GM04504 (cell line): ENCODE results near the gene UVRAG.
A peak's percentile ranks its signal among the peaks of the same experiment; 100 is the strongest.
"Not testable (repeated sequence)": the region's sequence is repeated elsewhere in the genome, so short reads cannot be mapped to it uniquely, and the experiment has no call there.

Source experiments
- DNase-seq: peaks from one replicate; pipeline ENCODE4 v3.0.0-alpha.2; 2012; ENCODE audit warnings: low read depth

UVRAG gene

DNA sequence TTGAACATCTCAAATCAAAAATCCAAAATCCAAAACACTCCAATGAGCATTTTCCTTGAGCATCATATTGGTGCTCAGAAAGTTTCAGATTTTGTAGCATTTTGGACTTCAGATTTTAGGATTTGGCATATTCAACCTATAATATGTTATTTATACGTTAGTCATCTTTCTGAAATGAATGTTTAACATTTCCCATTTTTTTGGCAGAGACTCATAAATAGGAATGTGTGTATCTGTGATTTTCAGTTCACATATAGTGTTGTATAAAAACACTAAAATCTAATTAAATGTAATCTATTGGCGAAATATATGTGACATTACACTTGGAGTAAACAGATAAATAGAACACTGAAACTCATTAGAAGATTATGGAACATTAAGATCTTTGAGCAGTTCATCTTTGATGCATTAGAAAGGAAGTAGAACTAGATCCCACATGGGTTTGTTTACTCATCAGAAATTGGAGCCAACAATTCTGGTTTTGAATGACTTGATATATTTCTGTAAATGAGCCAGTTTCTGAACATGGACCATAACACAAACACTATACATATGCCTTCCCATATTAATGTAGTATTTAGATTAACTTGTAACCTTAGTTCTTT, 153.1 kb downstream of the UVRAG start:
- DNase-seq = no peak

GRCh38 chr11:75969626-75970308, 154.8 kb downstream of the UVRAG start:
- DNase-seq = peak; percentile 78

- DNase-seq = not testable (repeated sequence)
Observed at GRCh38 chr11:75973710-75974109, 158.7 kb downstream of the UVRAG start.

- DNase-seq = not testable (repeated sequence)
Observed at GRCh38 chr11:75979075-75979474, 164.1 kb downstream of the UVRAG start.

DNA sequence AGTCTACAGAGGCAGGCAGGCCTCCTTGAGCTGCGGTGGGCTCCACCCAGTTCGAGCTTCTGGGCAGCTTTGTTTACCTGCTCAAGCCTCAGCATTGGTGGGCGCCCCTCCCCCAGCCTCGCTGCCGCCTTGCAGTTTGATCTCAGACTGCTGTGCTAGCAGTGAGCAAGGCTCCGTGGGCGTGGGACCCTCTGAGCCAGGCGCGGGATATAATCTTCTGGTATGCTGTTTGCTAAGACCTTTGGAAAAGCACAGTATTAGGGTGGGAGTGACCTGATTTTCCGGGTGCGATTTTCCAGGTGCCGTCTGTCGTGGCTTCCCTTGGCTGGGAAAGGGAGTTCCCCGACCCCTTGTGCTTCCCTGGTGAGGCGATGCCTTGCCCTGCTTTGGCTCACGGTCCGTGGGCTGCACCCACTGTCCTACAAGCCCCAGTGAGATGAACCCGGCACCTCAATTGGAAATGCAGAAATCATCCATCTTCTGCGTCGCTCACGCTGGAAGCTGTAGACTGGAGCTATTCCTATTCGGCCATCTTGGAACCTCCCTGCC, 164.5 kb downstream of the UVRAG start:
- DNase-seq = not testable (repeated sequence)

GRCh38 chr11:75980031-75980430, 165.0 kb downstream of the UVRAG start:
- DNase-seq = no peak

DNA sequence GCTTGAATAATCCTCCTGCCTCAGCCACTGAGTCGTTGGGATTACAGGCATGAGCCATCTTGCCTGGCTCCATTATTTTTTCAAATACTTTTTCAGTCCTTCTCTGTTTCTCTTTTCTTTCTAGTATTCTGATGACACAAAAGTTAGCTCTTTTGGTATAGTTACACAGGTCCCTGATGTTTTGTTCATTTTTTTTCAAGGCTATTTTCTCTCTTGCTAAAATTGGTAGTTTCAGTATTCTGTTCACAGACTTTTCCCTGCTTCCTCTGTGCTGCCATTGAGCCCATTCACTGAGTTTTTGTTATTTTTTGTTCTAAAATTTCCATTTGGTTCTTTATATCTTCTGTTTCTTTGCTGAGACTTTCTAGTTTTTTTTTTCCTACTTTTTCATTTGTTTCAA, 166.5 kb downstream of the UVRAG start:
- no peak for DNase-seq

DNA sequence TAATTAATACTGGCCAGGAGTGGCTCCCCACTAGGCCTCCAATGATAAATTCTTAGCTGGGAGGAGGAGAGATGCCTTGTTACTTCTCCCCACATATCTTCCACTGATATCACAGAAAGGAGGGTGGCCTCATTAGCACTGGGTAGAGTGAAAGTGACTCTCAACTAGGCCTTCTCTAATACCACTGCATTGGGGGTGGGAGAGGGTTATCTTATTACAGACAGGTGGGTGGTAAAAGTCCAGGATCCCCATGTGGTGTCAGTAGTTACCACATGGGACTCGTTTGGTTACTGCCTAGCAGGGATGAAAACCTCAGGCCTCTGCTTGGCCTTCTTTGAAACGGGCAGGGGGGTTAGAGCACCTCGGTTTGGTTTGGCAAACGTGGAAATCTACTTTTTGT, 167.3 kb downstream of the UVRAG start:
- no peak for DNase-seq

DNA sequence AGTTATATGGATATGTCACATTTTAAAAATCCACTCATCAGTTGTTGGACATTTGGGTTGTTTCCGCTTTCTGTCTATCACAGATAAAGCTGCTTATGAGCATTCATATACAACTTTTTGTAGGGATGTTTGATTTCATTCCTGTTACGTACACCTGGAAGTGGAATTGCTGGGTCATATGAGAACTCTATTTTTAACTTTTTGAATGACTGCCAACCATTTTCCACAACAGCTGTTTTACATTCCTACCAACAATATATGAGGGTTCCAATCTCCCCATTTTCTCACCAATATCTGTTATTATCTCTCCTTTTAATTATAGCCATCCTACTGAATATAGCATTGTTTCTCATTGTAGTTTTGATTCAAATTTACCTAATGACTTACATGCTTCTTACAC, 172.0 kb downstream of the UVRAG start:
- DNase-seq = no peak

DNA sequence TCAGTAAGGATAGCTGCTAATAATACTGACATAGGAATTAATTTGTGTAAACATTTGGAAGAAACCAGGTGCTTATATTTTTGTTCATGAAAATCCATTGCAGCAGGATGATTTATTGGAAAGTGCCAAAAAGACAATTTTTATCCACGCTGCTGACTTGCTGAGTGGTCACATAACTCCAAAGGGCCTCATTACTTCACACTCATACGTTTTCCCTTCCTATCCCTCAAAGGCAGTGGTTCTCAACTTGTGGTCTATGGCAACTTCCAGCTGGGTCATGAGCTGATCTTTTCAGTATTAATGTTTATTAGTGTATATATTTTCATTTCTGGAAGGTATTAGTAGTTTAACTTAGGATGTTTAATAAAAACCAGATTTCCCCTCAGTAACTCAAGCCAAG, 178.1 kb downstream of the UVRAG start:
- no peak for DNase-seq

DNA sequence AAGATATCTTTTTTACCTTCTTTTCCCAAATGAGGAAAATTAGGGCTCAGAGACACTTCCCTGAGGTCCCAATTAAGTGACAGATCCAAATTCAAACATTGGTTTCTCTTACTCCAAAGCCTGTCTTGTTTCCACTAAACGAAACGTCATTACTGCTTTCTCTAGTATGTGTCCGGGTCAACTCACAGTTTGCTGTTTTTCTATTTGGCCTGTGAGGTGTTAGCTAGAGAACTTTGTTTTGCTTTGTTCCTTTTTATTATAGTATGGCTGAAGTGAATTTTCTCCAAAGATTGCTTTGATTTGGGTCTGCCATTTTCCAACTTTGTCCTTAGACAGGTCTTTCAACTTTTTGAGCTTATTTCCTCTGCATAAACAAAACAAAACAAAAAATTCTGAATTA, 179.6 kb downstream of the UVRAG start:
- no peak for DNase-seq

- no peak for DNase-seq
Observed at GRCh38 chr11:75996523-75997442, 181.8 kb downstream of the UVRAG start.

- no peak for DNase-seq
Observed at GRCh38 chr11:76004400-76004799, 189.4 kb downstream of the UVRAG start.

GRCh38 chr11:76005756-76006155, 190.7 kb downstream of the UVRAG start:
- no peak for DNase-seq

DNA sequence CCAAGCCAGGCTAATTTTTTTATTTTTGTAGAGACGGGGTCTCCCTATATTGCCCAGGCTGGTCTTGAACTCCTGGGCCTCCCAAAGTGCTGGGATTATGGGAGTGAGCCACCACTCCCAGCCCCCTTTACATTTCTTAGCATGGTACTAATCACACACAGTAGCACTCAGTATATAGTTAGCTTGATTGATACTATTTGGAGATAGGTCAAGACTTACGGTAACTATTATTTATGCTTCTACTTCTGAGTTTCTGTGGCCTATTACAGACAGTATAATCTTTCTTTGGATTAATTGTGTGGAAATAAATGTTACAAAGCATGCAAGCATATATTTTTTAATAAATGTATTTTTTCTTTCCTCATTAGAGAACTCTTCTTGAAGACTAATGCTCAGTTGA, 192.2 kb downstream of the UVRAG start:
- DNase-seq = no peak

DNA sequence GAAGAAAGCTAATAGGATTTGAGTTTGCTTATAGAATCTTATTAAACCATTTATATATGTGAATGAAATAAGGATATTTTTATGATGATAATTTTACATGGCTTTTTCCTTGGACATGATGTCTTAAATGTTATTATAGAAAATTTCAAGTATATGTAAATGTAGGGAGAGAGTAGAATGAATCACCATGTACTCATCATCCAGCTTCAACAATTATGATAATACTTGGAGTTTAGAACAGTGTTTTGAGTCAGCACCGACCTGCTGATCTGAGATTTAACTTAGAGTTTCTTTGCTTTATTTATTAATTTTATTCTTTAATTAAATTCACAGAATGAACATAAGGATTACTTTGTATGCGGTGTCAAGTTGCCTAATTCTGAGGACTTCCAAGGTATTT, 193.5 kb downstream of the UVRAG start:
- no peak for DNase-seq

GRCh38 chr11:76010051-76010450, 195.0 kb downstream of the UVRAG start:
- no peak for DNase-seq

GRCh38 chr11:76013526-76013925, 198.5 kb downstream of the UVRAG start:
- DNase-seq = no peak

- DNase-seq = no peak
Observed at GRCh38 chr11:76023236-76024068, 208.4 kb downstream of the UVRAG start.

DNA sequence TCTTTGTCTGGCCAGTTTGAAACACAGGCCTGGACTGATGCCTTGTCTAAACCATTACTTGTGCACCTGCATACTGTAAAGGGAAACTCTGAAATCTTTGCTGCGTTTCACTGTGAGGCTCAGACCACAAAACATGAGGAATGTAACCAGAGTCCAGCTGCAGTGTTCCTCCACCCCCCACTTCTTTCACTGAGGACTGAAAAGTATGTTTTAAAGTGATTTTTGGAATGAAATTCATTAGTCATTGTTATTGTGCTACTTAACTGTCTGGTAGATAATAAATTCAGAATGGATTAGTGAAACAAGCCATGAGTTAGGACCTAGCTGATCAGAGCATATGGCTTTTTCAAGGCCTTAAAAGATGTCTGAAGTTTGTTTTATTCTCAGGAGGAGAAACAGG, 210.1 kb downstream of the UVRAG start:
- DNase-seq = peak; percentile 75

DNA sequence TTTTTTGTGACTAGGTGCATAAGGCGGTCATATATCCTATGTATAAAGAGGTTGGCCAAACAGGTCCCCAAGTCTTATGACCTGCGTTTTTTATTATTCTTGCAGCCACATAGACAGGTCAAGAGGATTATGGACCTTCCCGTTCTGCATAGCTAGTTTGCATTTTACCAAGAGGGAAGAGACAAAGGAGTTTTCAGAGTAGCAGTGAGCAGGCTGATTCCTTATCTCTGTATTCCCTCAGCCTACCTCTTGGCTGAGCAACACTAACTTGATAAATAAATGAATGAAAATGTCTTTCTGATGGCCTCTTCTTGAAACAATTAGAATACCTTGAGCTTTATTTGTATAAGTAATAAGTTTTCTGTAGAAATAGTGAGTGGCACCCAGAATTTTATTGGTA, 210.8 kb downstream of the UVRAG start:
- DNase-seq = no peak

- no peak for DNase-seq
Observed at GRCh38 chr11:76026281-76026680, 211.3 kb downstream of the UVRAG start.
